DMS153 treated with DMSO at 0.1 percent for 48 hours (cell line): ENCODE results near the gene OSM.

Source experiments
- DNase-seq: peaks from one replicate; lab custom pipeline; 2025; ENCODE audit not compliant: unreplicated experiment; lab: John Stamatoyannopoulos, UW

The OSM gene

GRCh38 chr22:30297991-30298701 is 31.5 kb upstream of the OSM start:
- DNase-seq, result no peak

- DNase-seq, result no peak
Measured at GRCh38 chr22:30297276-30297990, 30.8 kb upstream of the OSM start.

- no peak for DNase-seq
Measured at GRCh38 chr22:30296833-30297232, 30.2 kb upstream of the OSM start.

GRCh38 chr22:30296324-30296723 is 29.7 kb upstream of the OSM start:
- no peak for DNase-seq

- DNase-seq, result no peak
Measured at GRCh38 chr22:30295576-30295975, 28.9 kb upstream of the OSM start.

GRCh38 chr22:30294830-30295229 is 28.2 kb upstream of the OSM start:
- DNase-seq, result no peak

DNA sequence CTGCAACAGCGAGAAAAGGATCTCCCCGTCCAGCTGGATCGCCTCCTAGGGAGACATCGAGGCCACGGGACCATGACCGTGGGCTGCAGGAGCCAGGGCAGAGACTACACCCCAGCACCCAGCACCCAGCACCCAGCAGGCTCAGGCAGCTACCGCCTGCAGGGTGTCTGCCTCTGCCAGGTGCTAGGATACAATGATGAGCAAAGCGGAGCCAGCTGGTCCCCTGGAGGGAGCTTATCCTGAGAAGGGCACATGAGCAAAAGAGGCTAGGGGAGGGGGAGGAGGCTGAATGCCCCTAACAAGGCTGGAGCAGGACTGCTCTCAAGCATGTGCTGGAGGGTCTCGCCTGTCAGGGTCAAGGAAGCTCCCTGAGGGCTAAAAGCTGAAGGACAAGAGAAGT is 27.4 kb upstream of the OSM start:
- no peak for DNase-seq

- no peak for DNase-seq
Measured at GRCh38 chr22:30293026-30293425, 26.4 kb upstream of the OSM start.

- no peak for DNase-seq
Measured at GRCh38 chr22:30292069-30292970, 25.7 kb upstream of the OSM start.

DNA sequence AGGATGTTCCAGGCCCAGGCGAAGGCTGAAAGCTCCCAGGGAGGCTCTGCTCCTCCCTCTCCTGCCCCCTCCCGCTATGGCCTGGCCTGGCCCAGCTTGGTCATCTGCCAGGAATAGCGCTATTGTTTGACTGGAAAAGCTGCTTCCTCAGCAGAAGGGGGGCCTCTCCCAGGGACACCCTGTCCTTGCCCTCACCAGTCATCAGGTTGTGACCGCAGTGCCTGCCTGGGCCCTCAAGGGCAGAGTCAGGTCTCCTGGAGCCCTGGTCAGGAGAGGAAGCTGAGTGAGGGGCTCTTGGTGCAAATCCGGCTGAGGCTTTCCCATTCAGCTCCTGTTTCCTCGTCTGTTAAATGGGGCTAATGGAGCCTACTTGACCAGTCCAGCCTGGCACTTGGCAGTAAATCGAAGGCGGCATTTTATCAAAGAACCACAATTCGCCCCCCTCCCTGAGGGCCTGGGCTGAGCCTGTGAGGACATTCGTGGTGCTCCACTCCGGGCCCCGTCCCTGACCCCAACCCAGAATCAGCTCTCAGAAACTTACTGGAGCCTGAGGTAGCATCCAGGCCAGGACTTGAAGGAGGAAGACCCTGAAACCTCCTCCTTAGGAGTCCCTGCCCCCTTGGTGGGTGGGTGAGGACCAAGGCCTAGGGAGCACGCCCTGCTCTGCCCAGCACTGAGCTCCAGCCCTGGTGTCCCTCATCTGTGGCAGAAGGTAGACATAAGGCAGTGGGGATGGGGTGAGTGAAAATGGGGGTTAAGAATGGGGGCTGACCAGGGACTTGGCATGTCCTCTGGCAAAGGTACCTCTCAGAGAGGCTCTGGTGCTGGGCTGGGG is 24.6 kb upstream of the OSM start:
- DNase-seq, result peak; percentile 84

- DNase-seq, result peak; percentile 84
Measured at GRCh38 chr22:30290342-30291057, 23.8 kb upstream of the OSM start.

DNA sequence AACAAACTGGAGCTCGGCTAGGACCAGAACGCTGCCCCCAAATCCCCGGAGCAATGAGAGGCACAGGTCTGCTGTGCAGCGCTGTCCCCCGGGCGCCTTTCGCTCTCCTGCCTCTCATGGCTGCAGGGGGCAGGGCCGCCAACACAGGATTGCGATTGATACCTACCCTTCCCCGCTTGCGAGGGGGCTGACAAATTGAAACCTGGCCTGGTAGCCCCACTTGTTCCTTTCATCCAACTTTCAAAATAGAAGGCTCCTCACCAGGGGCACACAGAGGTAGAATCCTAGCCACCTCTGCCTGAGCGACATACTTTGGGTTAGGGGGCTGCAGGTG is 23.3 kb upstream of the OSM start:
- DNase-seq, result no peak

- peak; percentile 93 for DNase-seq
Measured at GRCh38 chr22:30289141-30289979, 22.7 kb upstream of the OSM start, which contains the start of gene CASTOR1. TSS of gene CASTOR1 (minus strand) at chr22:30289505. CDS start at chr22:30289497, 8 bp downstream.

DNA sequence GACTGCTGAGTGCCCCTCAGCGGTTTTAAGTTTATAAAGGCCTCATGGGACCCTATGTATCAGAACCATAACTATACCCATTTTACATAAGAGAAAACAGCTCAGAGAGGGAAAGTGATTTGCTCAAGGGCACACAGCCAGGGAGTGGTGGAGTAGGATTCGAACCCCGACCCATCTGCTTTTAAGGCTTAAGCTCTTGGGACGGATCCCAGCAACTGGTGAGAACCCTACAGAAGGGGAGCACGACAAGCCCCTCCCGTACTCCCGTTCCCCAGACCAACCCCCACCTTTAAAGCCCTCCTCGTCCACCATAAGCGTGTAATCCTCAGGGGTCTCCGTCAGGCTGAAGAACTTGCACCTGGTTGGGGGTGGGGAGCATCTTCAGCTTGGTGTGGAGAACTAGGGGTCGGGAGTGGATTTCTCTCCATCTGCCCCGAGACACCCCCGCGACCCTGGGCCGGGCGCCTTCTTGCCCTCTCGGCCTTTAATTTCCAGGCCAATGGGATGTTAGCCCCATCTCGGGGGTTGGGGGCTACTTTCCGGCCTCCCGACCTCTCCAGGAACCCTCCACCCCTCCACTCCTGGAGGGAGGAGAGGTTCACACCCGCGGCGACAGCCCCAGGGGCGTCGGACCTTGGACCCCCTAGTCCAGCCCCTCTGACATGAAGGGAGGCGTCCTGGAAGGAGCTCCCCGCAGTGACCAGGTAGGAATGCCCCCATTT is 21.9 kb upstream of the OSM start:
- DNase-seq, result no peak

DNA sequence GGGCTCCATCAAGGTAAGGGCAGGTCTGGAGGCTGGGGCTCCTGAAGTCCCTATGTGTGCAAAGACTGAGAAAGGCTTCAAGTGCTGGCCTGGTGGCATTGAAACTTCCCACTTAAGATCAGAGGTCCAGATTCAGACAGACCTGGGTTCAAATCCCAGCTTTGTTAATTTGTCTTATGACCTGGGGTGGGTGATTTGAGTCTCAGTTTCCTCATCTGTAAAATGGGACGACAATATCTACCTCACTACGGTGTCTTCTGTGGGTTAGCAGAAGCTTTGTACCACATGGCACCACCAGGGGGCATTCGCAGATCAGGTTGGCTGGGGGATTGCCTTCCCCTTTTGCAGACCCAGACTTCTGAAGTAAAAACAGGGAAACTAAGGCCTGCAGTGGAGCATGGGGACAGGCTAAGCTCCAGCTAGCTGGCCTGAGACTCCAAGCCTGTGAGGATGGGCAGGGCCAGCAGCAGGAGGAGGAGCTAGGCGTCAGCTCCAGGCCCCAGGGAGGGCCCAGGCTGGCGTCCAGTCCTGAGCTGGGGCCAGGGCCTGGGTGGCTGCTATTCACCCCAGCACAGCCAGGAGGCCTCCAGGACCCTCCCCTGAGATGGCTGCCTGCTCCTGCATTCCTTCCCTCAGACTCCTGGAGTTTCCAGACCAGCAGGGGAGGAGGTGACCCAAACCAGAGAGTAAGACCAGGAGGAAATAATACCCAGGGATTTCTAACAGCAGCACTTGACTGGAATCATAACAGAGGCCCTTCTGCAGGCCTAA is 21.2 kb upstream of the OSM start:
- DNase-seq, result peak; percentile 19

- DNase-seq, result peak; percentile 18
Measured at GRCh38 chr22:30286813-30287647, 20.4 kb upstream of the OSM start.

GRCh38 chr22:30286331-30286730 is 19.7 kb upstream of the OSM start:
- DNase-seq, result no peak
